Sigmoid colon (tissue), 7 donors: Measurements from ENCODE around the gene CLSTN1. TPM values are rescaled to one million over a fixed set of nuclear protein-coding genes. Genes with fewer than 3 reads are reported as not detected.
A peak's percentile ranks its signal among the peaks of the same experiment; 100 is the strongest.

Experiments
- DNase-seq: peaks from one replicate; pipeline ENCODE4 v3.0.0-alpha.2; 2019
- H3K27ac ChIP-seq, 4 donors: fragments of 200-600 bp; sonication (generic); one replicate each; pipeline ENCODE4 v1.5.1; 2016 to 2019; ENCODE audit warnings: mild to moderate bottlenecking in 1 of 4
- H3K27me3 ChIP-seq, 3 donors: fragments of 200-600 bp; sonication (generic); one replicate each; pipeline ENCODE4 v1.5.1; 2019; ENCODE audit warnings: mild to moderate bottlenecking in 1 of 3
- H3K36me3 ChIP-seq, 4 donors: fragments of 200-600 bp; sonication (generic); one replicate each; pipeline ENCODE4 v1.5.1; 2016 to 2019
- H3K4me1 ChIP-seq, 4 donors: fragments of 200-600 bp; sonication (generic); one replicate each; pipeline ENCODE4 v1.5.1; 2017 to 2019
- H3K4me3 ChIP-seq, 4 donors: fragments of 200-600 bp; sonication (generic); one replicate each; pipeline ENCODE4 v1.5.1; 2017 to 2019; ENCODE audit warnings: mild to moderate bottlenecking in 2 of 4, moderate library complexity in 1 of 4
- H3K9me3 ChIP-seq, 4 donors: fragments of 200-600 bp in 3 of 4; sonication (generic) in 3 of 4; one replicate each; pipeline versions ENCODE4 v1.5.1 to v1.6.1; 2013 to 2019
- CTCF ChIP-seq, 4 experiments: fragments of 450-650 bp in 3 of 4; fragments of 200-600 bp in 1 of 4; IDR thresholded peaks; one replicate each; pipeline ENCODE4 v1.5.1; 2016 to 2019; ENCODE audit warnings: antibody characterized with exemption in 4 of 4, mild to moderate bottlenecking in 3 of 4, moderate library complexity in 2 of 4
- EP300 ChIP-seq, 4 donors: sonication (generic); formaldehyde crosslinking; IDR thresholded peaks; one replicate each; pipeline ENCODE4 v1.6.1; 2017; ENCODE audit warnings: antibody characterized with exemption in 4 of 4
- POLR2A ChIP-seq, 2 donors: fragments of 450-650 bp; IDR thresholded peaks; one replicate each; pipeline ENCODE4 v1.6.1; 2016; ENCODE audit warnings: antibody characterized with exemption in 2 of 2, mild to moderate bottlenecking in 2 of 2, moderate library complexity in 2 of 2
- POLR2AphosphoS5 ChIP-seq, 4 donors: sonication (generic); formaldehyde crosslinking; IDR thresholded peaks; one replicate each; pipeline ENCODE4 v1.6.1; 2017; ENCODE audit warnings: antibody characterized with exemption in 4 of 4
- WGBS, 2 donors: extraction: QIAGEN DNeasy Blood & Tissue Kit; methylation state at CpG; one replicate each; pipeline ENCODE4 v1.1.7; 2013; 5-methylcytosine and 5-hydroxymethylcytosine counted together
- intact Hi-C: fragments of 100-400 bp; cut with DNase I; formaldehyde crosslinking; loops from one replicate; pipeline ENCODE4 v1.15.1; 2023
- polyA plus RNA-seq, 3 donors: library from polyadenylated mRNA; stranded (reverse); fragments of 200-250 nt; gene quantifications; one replicate each; pipeline ENCODE4 v1.2.3, GENCODE V29; 2013
- total RNA-seq, 4 donors: library from RNA; depleted of rRNA; stranded (reverse); fragments of >200 nt; gene quantifications; one replicate each; pipeline ENCODE4 v1.1.0, GENCODE V29; 2016
- donor health status: healthy with polysubstance abuse.
- donor health status: Bipolar disorder and iron deficiency.
- donor health status: healthy.

CLSTN1 gene
- total and polyA plus RNA-seq, 7 donors = 21.0 to 105 (median 34.6) TPM

- Histone ChIP-seq H3K36me3 (peaks cover 0 to 38% (median 4%) of the 10 kb centered on the region in 4 donors), H3K27ac (no peak overlapping the region), H3K27me3 (no peaks in the 10 kb centered on the region), H3K4me1 (peaks cover 0 to 7% (median 0%) of the 10 kb centered on the region in 4 donors), H3K9me3 (no peaks in the 10 kb centered on the region), H3K4me3 (no peak overlapping the region)
- intact Hi-C loops = loop anchor here (1.0 to 5.0 kb wide), 5 partner anchors 45 to 240 kb away; partner anchors contain the start of gene CLSTN1
- peak; percentile 89 for DNase-seq
- 46 to 52% methylated on average over 15 of the region's 15 CpGs for whole genome bisulfite sequencing, 2 donors
- TF ChIP-seq CTCF (IDR thresholded peaks at IDR 0.05) = peak; percentile 90 to 99 (median 97)
- TF ChIP-seq POLR2A (IDR thresholded peaks at IDR 0.05) = no peak
- TF ChIP-seq POLR2AphosphoS5 (IDR thresholded peaks at IDR 0.05) = no peak
- TF ChIP-seq EP300 (IDR thresholded peaks at IDR 0.05) = no peak
These were observed 43.9 kb upstream of the CLSTN1 start for GRCh38 chr1:9867408-9868243.

- TF ChIP-seq POLR2AphosphoS5 (IDR thresholded peaks at IDR 0.05) = no peak
- no peak for DNase-seq
- H3K36me3 ChIP-seq = peaks cover 0 to 38% (median 4%) of the 10 kb centered on the region in 4 donors
These were observed 43.1 kb upstream of the CLSTN1 start for GRCh38 chr1:9866836-9867235.

GRCh38 chr1:9865724-9866123, 42.0 kb upstream of the CLSTN1 start:
- intact Hi-C loops = loop anchor here (5.0 kb wide), 3 partner anchors 43 to 163 kb away; partner anchors contain the start of gene CLSTN1
- Histone ChIP-seq H3K27ac (no peak overlapping the region), H3K36me3 (peaks cover 0 to 28% (median 4%) of the 10 kb centered on the region in 4 donors), H3K9me3 (no peaks in the 10 kb centered on the region), H3K4me1 (peaks cover 0 to 7% (median 0%) of the 10 kb centered on the region in 4 donors), H3K4me3 (no peak overlapping the region), H3K27me3 (no peaks in the 10 kb centered on the region)
- 89 to 90% methylated on average over 2 of the region's 2 CpGs for WGBS, 2 donors
- TF ChIP-seq CTCF (IDR thresholded peaks at IDR 0.05) = no peak
- no peak for TF ChIP-seq POLR2A (IDR thresholded peaks at IDR 0.05)
- TF ChIP-seq EP300 (IDR thresholded peaks at IDR 0.05) = no peak
- no peak for TF ChIP-seq POLR2AphosphoS5 (IDR thresholded peaks at IDR 0.05)
- DNase-seq = no peak

More at GRCh38 chr1:9866836-9867235, 43.1 kb upstream of the CLSTN1 start:
- no peaks in the 10 kb centered on the region for H3K9me3 ChIP-seq
- WGBS, 2 donors = 92% methylated on average over 6 of the region's 6 CpGs
- H3K27ac ChIP-seq = no peak overlapping the region
- H3K4me1 ChIP-seq = peaks cover 0 to 7% (median 0%) of the 10 kb centered on the region in 4 donors
- H3K4me3 ChIP-seq = no peak overlapping the region
- no peaks in the 10 kb centered on the region for H3K27me3 ChIP-seq
- intact Hi-C loops = loop anchor here (1.0 to 5.0 kb wide), 5 partner anchors 45 to 240 kb away; partner anchors contain the start of gene CLSTN1

GRCh38 chr1:9863371-9863770, 39.6 kb upstream of the CLSTN1 start:
- no peak for DNase-seq
- H3K4me1 ChIP-seq = peaks cover 0 to 7% (median 0%) of the 10 kb centered on the region in 4 donors
- intact Hi-C loops = no loop called here
- TF ChIP-seq EP300 (IDR thresholded peaks at IDR 0.05) = no peak
- no peak for TF ChIP-seq POLR2A (IDR thresholded peaks at IDR 0.05)
- TF ChIP-seq CTCF (IDR thresholded peaks at IDR 0.05) = no peak
- TF ChIP-seq POLR2AphosphoS5 (IDR thresholded peaks at IDR 0.05) = no peak
- WGBS, 2 donors = 92 to 93% methylated on average over 10 of the region's 10 CpGs
- H3K27ac ChIP-seq = no peak overlapping the region
- no peak overlapping the region for H3K4me3 ChIP-seq
- peaks cover 0 to 10% (median 2%) of the 10 kb centered on the region in 4 donors for H3K36me3 ChIP-seq
- no peaks in the 10 kb centered on the region for H3K27me3 ChIP-seq
- H3K9me3 ChIP-seq = no peaks in the 10 kb centered on the region

- TF ChIP-seq POLR2A (IDR thresholded peaks at IDR 0.05) (no peak), CTCF (IDR thresholded peaks at IDR 0.05) (no peak), POLR2AphosphoS5 (IDR thresholded peaks at IDR 0.05) (no peak), EP300 (IDR thresholded peaks at IDR 0.05) (no peak)
- Histone ChIP-seq H3K9me3 (no peaks in the 10 kb centered on the region), H3K4me3 (no peak overlapping the region), H3K4me1 (peaks cover 0 to 3% (median 0%) of the 10 kb centered on the region in 4 donors), H3K36me3 (peaks cover 0 to 7% (median 2%) of the 10 kb centered on the region in 4 donors), H3K27me3 (no peaks in the 10 kb centered on the region), H3K27ac (no peak overlapping the region)
- WGBS, 2 donors = 88 to 89% methylated on average over 8 of the region's 8 CpGs
- intact Hi-C loops = no loop called here
- no peak for DNase-seq
These were observed 37.6 kb upstream of the CLSTN1 start for GRCh38 chr1:9861360-9861759.
